ENCODE measurements around the gene ERCC6L2. TPM values are rescaled to one million over a fixed set of nuclear protein-coding genes. Genes with fewer than 3 reads are reported as not detected.

The ERCC6L2 gene
- total RNA-seq, 3 donors from 2014 or later = 32.4 to 69.4 (median 51.4) TPM

DNA sequence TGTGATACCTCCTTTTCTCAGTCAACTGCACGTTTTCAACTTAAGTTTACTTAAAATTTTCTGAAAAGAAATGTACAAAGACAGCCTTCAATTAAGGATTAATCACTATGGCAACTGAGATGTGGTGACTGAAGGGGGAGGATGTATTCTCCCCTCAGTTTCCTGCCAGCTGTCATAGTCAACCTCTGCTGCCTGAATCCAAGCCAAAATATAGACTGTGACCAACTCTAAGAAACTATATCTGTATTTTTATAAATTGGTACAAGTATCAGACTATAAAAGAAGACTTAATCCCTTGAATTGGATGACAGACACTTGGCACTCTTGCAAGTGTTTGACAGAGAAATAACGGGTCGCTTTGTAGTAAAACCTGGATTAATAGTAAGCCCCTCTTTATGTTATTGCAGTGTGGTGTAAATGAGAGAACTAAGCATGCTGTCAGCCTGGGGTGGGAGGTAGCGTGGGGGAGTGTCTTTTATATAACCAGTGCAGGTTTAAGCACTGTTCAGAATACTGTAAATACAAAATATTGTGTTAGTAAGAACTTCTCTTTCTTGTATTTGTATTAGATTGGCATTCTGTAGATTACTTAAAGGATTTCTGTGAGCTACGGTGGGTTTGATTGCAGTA, 106.4 kb downstream of the ERCC6L2 start:
- Histone ChIP-seq H3K36me3 (ENCODE audit: low read depth) (no peaks in the 10 kb centered on the region), H3K9me3 (no peaks in the 10 kb centered on the region), H3K4me1 (ENCODE audit: low read depth) (no peaks in the 10 kb centered on the region), H3K4me3 (no peak overlapping the region)
- TF ChIP-seq, protein P1, sequence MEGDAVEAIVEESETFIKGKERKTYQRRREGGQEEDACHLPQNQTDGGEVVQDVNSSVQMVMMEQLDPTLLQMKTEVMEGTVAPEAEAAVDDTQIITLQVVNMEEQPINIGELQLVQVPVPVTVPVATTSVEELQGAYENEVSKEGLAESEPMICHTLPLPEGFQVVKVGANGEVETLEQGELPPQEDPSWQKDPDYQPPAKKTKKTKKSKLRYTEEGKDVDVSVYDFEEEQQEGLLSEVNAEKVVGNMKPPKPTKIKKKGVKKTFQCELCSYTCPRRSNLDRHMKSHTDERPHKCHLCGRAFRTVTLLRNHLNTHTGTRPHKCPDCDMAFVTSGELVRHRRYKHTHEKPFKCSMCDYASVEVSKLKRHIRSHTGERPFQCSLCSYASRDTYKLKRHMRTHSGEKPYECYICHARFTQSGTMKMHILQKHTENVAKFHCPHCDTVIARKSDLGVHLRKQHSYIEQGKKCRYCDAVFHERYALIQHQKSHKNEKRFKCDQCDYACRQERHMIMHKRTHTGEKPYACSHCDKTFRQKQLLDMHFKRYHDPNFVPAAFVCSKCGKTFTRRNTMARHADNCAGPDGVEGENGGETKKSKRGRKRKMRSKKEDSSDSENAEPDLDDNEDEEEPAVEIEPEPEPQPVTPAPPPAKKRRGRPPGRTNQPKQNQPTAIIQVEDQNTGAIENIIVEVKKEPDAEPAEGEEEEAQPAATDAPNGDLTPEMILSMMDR (IDR thresholded peaks at IDR 0.05) = no peak
- intact Hi-C loops (cut with DNase I, micrococcal nuclease) = no loop called here
- DNase-seq (no peak), ATAC-seq (peak; percentile 44)

DNA sequence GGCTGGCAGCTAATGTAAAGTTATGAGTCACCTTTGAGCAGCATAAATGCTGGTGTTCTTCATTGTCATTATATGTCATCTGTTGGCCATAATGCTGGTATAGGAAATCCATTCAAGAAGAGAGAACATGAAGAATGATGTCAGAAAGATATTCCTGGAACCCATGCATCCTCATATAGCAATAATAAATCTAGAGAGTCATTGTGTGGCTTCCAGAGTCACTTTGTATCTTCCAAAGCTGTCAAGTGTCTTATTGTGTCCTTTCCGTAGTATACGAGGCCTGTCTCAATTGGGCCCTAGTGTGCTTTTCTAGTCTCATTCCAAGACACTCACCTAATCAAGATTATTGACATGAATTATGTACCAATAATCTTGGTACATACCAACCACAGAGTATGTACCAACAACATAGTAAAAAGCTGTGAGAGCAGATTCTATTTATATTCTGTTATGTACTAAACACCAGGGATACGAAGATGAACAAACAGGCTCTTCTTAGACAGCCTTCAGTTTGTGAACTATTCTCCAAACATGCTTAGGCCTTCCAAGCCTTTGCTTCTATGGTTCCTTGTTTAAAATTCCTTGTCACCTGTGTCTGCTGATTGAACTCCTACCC, 110.1 kb downstream of the ERCC6L2 start:
- ATAC-seq (no peak), DNase-seq (no peak)
- TF ChIP-seq, protein P1 (IDR thresholded peaks at IDR 0.05) = no peak
- Histone ChIP-seq H3K36me3 (ENCODE audit: low read depth) (no peaks in the 10 kb centered on the region), H3K4me1 (ENCODE audit: low read depth) (no peaks in the 10 kb centered on the region), H3K4me3 (no peak overlapping the region), H3K9me3 (no peaks in the 10 kb centered on the region)
- intact Hi-C loops (cut with DNase I, micrococcal nuclease) = no loop called here

DNA sequence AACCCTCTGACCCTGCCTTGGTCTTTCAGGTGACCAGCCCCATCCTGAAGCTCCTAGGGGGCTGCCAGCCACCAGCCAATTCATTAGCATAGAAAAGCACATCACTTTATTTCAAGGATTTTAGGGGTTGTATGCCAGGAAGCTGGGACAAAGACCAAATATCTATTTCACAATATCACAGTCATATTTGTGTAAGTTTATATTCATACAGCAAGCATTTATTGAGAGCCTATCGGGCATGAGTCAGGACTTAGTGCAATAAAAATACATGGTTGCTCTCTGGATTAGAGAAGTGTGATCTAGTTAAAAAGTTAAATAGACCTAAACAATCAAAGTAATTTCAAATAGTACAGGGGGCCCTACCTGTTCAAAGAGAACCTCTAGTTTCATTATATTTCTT, 113.8 kb downstream of the ERCC6L2 start:
- H3K9me3 ChIP-seq = no peaks in the 10 kb centered on the region
- ATAC-seq = peak; percentile 74

DNA sequence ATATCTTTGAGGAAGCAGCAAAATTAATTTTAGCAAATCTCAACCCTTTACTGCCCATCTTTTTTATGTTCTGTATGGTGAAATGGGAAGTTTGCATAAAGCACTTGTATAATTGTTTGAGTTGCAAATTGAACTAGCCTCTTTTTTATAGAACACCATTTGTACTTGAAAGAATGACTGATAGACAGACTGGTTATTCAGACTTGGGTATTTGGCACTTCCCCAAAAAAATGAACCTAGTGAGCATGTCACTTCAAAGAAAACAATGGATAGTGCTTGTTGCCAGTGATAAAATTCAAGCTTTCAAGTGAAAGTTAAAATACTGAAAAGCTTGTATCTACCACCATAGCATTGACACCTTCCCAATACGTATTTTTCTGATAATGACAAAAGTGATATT, 115.8 kb downstream of the ERCC6L2 start:
- Histone ChIP-seq H3K4me3 (no peak overlapping the region), H3K9me3 (no peaks in the 10 kb centered on the region), H3K36me3 (ENCODE audit: low read depth) (no peaks in the 10 kb centered on the region), H3K4me1 (ENCODE audit: low read depth) (no peaks in the 10 kb centered on the region)
- TF ChIP-seq, protein P1 (IDR thresholded peaks at IDR 0.05) = no peak
- DNase-seq = no peak
- intact Hi-C loops (cut with DNase I, micrococcal nuclease) = no loop called here
- ATAC-seq = no peak

More for the DNA sequence above, 113.8 kb downstream of the ERCC6L2 start:
- Histone ChIP-seq H3K4me1 (ENCODE audit: low read depth) (no peaks in the 10 kb centered on the region), H3K36me3 (ENCODE audit: low read depth) (no peaks in the 10 kb centered on the region), H3K4me3 (no peak overlapping the region)
- DNase-seq = no peak
- TF ChIP-seq, protein P1 (IDR thresholded peaks at IDR 0.05) = no peak
- intact Hi-C loops (cut with DNase I, micrococcal nuclease) = no loop called here

DNA sequence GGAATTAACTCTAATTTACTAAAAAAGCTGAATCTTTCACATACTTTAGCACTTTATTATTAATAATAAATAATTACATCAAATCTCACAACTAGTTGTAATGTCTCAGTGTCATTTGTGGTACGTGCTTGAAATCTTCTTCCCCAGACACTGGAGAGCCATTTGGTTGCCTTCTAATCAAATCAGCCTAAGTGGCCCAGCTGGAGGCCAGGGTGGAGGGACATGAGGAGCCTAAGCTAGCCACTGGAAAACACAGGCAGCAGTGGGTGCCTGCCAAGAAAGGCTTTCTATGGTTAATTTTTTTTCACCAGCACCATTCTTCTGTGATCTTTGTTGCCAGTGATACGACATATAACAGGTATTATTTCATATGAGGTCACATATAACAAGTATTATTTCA, 117.0 kb downstream of the ERCC6L2 start:
- H3K36me3 ChIP-seq (ENCODE audit: low read depth) = no peaks in the 10 kb centered on the region
- H3K9me3 ChIP-seq = no peaks in the 10 kb centered on the region
- TF ChIP-seq, protein P1 (IDR thresholded peaks at IDR 0.05) = no peak
- H3K4me3 ChIP-seq = no peak overlapping the region
- no peaks in the 10 kb centered on the region for H3K4me1 ChIP-seq (ENCODE audit: low read depth)
- DNase-seq (no peak), ATAC-seq (no peak)
- intact Hi-C loops (cut with DNase I, micrococcal nuclease) = no loop called here

All from mucosa of descending colon (tissue), 3 donors.